GM19438 (cell line): Measurements from ENCODE around the gene CCDC102A.
A peak's percentile ranks its signal among the peaks of the same experiment; 100 is the strongest.
"Not testable (repeated sequence)": the region's sequence is repeated elsewhere in the genome, so short reads cannot be mapped to it uniquely, and the experiment has no call there.

Experiments used
- ATAC-seq: cut with Tn5 transposase; IDR thresholded peaks from one replicate; pipeline ENCODE4 v1.9.1; 2021; ENCODE audit warnings: low read depth; ENCODE audit not compliant: unreplicated experiment

Gene CCDC102A

GRCh38 chr16:57566436-57566835, 30.1 kb upstream of the CCDC102A start:
- ATAC-seq = no peak

GRCh38 chr16:57565461-57565860, 29.1 kb upstream of the CCDC102A start:
- ATAC-seq = no peak

DNA sequence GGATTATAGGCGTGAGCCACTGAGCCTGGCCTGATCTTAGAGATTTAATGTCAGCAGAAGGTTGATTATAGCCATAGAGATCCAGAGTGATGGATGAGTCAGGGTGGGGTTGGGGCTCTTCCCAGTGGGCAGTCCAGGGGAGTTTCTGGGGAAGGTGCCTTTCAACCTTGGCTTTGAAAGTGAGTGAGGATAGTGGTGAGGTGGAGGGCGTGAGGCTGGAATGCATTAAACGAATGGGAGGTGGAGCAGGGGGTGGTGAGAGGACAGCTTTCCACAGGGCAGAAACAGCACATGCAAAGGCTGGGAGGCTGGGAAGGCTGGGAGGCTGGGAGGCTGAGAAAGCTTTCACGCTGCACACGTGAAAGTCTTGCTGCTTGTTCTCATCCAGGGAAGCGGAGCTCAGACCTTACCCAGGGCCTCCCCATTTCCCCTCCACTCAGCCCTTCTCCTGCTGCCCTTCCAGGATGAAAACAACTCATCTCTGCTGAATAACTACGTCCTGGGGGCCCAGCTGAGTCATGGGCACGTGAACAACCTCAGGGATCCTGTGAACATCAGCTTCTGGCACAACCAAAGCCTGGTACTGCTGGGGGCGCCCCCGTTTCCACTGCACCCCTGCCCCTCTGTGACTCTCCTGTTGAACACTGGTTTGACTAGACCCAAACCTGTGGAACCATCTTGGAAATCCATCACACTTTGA, 28.4 kb upstream of the CCDC102A start:
- no peak for ATAC-seq

DNA sequence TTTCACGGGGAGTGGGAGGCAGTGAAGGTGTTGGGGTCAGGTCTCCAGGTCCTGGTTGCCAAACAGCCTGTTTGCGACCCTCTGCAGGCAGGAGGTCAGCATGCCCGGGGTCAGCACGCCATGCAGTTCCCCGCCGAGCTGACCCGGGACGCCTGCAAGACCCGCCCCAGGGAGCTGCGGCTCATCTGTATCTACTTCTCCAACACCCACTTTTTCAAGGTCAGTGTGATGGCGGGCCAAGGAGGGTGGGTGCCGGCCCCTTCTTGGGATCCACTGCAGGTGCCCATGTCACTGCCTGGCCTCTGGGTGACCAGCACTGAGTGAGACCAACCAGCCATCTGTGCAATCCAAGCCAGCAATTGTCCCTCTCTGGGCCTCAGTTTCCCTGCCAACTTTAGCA, 27.4 kb upstream of the CCDC102A start:
- no peak for ATAC-seq

GRCh38 chr16:57563487-57563750, 27.0 kb upstream of the CCDC102A start:
- ATAC-seq = no peak

- ATAC-seq = no peak
These were observed 26.5 kb upstream of the CCDC102A start for GRCh38 chr16:57562669-57563486.

GRCh38 chr16:57562066-57562465, 25.7 kb upstream of the CCDC102A start:
- no peak for ATAC-seq

DNA sequence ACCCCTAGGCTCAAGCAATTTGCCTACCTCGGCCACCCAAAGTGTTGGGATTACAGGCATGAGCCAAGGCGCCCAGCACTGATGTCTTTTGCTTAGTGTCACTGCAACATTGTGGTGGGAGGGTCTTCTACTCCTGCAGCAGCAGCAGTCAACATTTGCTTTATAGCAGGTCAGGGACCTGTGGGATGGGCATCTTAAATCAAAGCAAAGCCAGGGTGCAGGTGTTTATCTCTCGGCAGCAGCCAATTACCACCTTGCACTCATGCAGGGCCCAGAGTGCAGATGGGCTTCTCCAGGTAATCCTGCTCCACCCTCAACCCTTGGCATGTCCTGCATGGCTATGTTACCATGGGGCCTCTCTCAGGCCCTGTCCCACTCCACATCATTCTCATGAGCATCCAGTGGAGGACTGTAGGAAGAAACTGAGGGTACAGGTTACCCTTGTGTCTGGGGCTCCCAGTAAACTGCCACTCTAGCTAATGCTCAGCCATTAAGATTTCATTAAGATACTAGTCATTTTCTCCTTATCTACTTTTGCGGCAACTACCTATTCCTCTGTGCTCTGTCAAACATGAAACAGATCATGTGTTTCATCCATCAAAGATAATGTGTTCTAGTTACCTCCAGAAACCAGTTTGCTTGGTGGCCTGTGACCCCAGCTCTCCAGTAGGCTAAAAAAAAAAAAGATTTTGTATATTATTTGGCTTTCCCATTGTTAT, 22.9 kb upstream of the CCDC102A start:
- ATAC-seq = no peak

DNA sequence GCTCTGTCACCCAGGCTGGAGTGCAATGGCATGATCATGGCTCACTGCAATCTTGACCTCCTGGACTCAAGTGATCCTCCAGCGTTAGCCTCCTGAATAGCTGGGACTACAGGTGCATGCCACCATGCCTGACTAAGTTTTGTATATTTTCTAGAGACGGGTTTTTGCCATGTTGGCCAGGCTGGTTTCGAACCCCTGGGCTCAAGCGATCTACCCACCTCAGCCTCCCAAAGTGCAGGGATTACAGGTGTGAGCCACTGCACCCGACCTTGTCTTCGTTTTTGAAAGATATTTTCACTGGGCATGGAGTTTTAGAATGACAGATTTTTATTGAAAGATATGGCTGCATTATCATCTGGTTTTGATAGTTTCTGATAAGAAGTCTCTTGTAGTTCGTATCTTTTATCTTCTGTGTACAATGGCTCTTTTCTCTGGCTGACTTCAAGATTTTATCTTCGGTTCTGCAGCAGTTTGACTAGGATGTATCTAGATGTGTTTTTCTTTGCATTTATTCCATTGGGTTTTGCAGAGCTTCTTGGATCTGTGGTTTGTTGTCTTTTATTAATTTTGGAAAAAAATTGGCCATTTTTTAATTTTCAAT, 20.7 kb upstream of the CCDC102A start:
- no peak for ATAC-seq

DNA sequence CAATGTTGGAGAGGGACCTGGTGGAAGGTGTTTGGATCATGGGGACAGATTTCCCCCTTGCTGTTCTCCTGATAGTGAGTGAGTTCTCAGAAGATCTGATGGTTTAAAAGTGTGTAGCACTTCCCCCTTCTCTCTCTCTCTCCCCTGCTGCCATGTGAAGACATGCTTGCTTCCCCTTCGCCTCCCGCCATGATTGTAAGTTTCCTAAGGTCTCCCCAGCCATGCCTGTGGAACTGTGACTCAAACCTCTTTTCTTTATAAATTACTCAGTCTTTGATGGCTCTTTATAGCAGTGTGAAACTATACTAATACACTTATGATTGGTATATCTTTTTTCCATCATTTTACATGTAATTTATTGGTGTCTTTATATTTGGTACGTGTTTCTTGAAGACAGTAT, 19.5 kb upstream of the CCDC102A start:
- no peak for ATAC-seq

DNA sequence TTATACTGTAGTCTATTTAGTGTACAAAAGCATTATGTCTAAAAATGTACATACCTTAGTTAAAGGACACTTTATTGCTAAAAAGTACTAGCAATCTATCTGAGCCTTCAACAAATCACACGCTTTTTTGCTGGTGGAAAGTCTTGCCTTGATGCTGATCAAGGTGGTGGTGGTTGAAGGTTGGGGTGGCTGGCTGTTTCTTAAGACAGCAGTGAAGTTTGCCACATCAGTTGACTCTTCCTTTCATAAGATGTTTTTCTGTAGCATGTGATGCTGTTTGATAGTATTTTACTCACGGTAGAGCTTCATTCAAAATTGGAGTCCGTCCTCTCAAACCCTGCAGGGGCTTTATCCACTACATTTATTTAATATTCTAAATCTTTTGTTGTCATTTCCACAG, 14.7 kb upstream of the CCDC102A start:
- no peak for ATAC-seq

- ATAC-seq = no peak
These were observed 13.4 kb upstream of the CCDC102A start for GRCh38 chr16:57549730-57550129.

GRCh38 chr16:57548408-57548807, 12.0 kb upstream of the CCDC102A start:
- no peak for ATAC-seq

DNA sequence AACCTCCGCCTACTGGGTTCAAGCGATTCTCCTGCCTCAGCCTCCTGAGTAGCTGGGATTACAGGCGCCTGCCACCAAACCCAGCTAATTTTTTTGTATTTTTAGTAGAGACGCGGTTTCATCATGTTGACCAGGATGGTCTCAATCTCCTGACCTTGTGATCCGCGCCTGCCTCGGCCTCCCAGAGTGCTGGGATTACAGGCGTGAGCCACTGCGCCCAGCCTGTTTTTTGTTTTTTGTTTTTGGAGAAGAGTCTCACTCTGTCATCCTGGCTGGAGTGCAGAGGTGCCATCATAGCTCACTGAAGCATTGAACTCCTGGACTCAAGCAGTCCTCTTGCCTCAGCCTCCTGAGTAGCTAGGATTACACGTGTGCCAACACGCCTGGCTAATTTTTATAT, 11.2 kb upstream of the CCDC102A start:
- ATAC-seq = not testable (repeated sequence)

- ATAC-seq = peak; percentile 74
These were observed 7.8 kb upstream of the CCDC102A start for GRCh38 chr16:57544124-57544653.

GRCh38 chr16:57541754-57542435, 5.5 kb upstream of the CCDC102A start:
- no peak for ATAC-seq

DNA sequence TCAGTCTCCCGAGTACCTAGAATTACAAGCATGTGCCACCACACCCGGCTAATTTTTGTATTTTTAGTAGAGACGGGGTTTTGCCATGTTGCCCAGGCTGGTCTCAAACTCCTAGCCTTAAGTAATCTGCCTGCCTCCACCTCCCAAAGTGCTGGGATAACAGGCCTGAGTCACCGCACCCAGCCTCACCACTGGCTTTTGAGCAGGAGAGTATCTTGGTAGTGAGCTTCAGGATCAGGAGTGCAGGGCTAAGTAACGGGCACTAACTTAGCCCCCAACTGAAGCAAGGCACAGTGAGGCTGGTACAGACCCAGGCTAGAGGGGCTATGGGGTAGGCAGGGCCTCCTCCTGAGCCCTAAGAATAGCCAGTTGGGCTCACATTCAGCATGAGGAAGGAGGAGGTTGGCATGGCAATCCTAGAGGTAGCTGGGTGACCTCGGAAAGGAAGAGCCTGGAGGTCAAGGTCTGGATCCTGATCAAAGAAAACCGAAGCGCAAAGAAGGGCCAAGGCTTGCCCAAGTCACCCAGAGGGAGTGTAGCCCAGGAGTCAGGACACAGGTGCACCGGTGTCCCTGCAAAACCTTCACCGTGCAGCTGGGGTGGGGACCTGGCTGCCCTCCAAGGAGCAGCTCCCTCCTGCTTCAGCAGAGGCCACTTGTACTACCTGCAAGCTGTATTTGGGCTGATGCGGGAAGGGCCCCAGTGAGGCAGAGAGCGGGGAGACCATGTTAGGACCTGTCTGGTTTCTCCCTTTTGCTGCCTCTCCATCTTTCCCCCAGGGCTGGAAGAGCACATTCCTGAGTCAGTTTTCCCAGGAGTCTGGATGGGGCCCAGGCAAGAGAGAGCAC, 4.8 kb upstream of the CCDC102A start:
- no peak for ATAC-seq

GRCh38 chr16:57540387-57540786, 4.0 kb upstream of the CCDC102A start:
- no peak for ATAC-seq

DNA sequence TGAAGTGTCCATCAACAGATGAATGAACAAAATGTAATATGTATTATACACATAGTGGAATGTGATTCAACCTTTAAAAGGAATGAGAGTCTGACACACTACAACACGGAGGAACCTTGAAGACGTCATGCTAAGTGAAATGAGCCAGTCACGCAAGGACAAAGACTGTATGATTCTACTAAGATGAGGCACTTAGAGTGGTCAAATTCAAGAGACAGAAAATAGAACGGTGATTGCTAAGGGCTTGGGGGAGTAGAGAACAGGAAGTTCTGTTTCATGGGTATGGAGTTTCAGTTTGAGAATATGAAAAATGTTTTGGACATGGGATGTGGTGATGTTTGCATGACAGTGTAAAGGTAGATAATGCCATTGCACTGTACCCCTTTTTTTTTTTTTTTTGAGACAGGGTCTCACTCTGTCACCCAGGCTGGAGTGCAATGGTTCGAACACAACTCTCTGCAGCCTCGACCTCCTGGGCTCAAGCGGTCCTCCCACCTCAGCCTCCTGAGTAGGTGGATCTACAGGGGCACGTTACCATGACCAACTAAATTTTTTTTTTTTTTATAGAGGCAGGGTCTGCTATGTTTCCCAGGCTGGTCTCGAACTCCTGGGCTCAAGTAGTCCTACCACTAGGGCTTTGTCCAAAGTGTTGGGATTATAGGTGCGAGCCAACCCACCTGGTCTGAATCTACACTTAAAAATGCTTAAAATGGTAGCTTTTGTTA, 2.9 kb upstream of the CCDC102A start:
- ATAC-seq = peak; percentile 33
